Neural progenitor cell (in vitro differentiated cells): ENCODE measurements around the gene ACTA1. TPM values are rescaled to one million over a fixed set of nuclear protein-coding genes. Genes with fewer than 3 reads are reported as not detected.

Experiments
- DNase-seq: peaks from one replicate; pipeline ENCODE4 v3.0.0-alpha.2; 2016; ENCODE audit warnings: low spot score
- H2AFZ ChIP-seq: fragments of 200-600 bp; sonication (generic); replicated peaks from 2 replicates; pipeline ENCODE4 v1.6.1; 2016; ENCODE audit warnings: antibody characterized with exemption
- H3F3A ChIP-seq: fragments of 200-600 bp; sonication (generic); 2 replicates; pipeline ENCODE4 v1.6.1; 2016; ENCODE audit warnings: antibody characterized with exemption, low read depth
- H3K27ac ChIP-seq: fragments of 200-600 bp; sonication (generic); 2 replicates; pipeline ENCODE4 v1.5.1; 2016; ENCODE audit warnings: mild to moderate bottlenecking
- H3K27me3 ChIP-seq: fragments of 200-600 bp; sonication (generic); 2 replicates; pipeline ENCODE4 v1.6.1; 2016; ENCODE audit warnings: mild to moderate bottlenecking, moderate library complexity
- H3K36me3 ChIP-seq: fragments of 200-600 bp; sonication (generic); 2 replicates; pipeline ENCODE4 v1.5.1; 2016
- H3K4me1 ChIP-seq: fragments of 200-600 bp; sonication (generic); 2 replicates; pipeline ENCODE4 v1.6.1; 2016; ENCODE audit warnings: mixed run types
- H3K4me2 ChIP-seq: fragments of 200-600 bp; sonication (generic); 2 replicates; pipeline ENCODE4 v1.6.1; 2016
- H3K4me3 ChIP-seq: fragments of 200-600 bp; sonication (generic); 2 replicates; pipeline ENCODE4 v1.5.1; 2016
- H3K79me2 ChIP-seq: fragments of 200-600 bp; sonication (generic); 2 replicates; pipeline ENCODE4 v1.6.1; 2016; ENCODE audit warnings: low read depth
- H3K9ac ChIP-seq: fragments of 200-600 bp; sonication (generic); 2 replicates; pipeline ENCODE4 v1.6.1; 2016
- H3K9me3 ChIP-seq: fragments of 200-600 bp; sonication (generic); 2 replicates; pipeline ENCODE4 v1.5.1; 2016; ENCODE audit warnings: low read depth
- H4K20me1 ChIP-seq: fragments of 200-600 bp; sonication (generic); 2 replicates; pipeline ENCODE4 v1.6.1; 2016; ENCODE audit warnings: low read depth
- H3K27ac Mint-ChIP-seq: 3 replicates; pipeline ENCODE4 v1.8.0; 2021; ENCODE audit warnings: mixed read lengths
- H3K27me3 Mint-ChIP-seq: 2 replicates; pipeline ENCODE4 v1.8.0; 2022; ENCODE audit warnings: low read depth, mild to moderate bottlenecking, inconsistent platforms, moderate library complexity, mixed read lengths; ENCODE audit not compliant: insufficient read depth
- H3K36me3 Mint-ChIP-seq: 3 replicates; pipeline ENCODE4 v1.8.0; 2021; ENCODE audit warnings: mixed read lengths
- H3K4me1 Mint-ChIP-seq: 3 replicates; pipeline ENCODE4 v1.8.0; 2021; ENCODE audit warnings: mixed read lengths
- H3K4me3 Mint-ChIP-seq: 3 replicates; pipeline ENCODE4 v1.8.0; 2021; ENCODE audit warnings: mild to moderate bottlenecking, moderate library complexity, mixed read lengths
- H3K9me3 Mint-ChIP-seq: 3 replicates; pipeline ENCODE4 v1.8.0; 2020; ENCODE audit warnings: mixed read lengths
- CTCF ChIP-seq: fragments of 200-600 bp; sonication (generic); IDR thresholded peaks from 2 replicates; pipeline ENCODE4 v1.5.1; 2017; ENCODE audit warnings: antibody characterized with exemption, mild to moderate bottlenecking
- EZH2 ChIP-seq: fragments of 200-600 bp; sonication (generic); IDR thresholded peaks from 2 replicates; pipeline ENCODE4 v1.6.1; 2017; ENCODE audit warnings: antibody characterized with exemption, mild to moderate bottlenecking, moderate library complexity
- EZH2phosphoT487 ChIP-seq: fragments of 200-600 bp; sonication (generic); IDR thresholded peaks from 2 replicates; pipeline ENCODE4 v1.6.1; 2017; ENCODE audit warnings: antibody characterized with exemption
- total RNA-seq: library from RNA; depleted of rRNA; stranded (reverse); fragments of >200 nt; gene quantifications from 2 replicates; pipeline ENCODE4 v1.2.3, GENCODE V29; 2015; ENCODE audit warnings: low replicate concordance

Gene ACTA1
- total RNA-seq, 1 donor from 2014 or later: 1.2 TPM

GRCh38 chr1:229390130-229390529 lies 43.8 kb downstream of the ACTA1 start:
- H3K4me1 ChIP-seq: no peaks in the 10 kb centered on the region
- H3K9ac ChIP-seq: no peak overlapping the region
- no peaks in the 10 kb centered on the region for H3K9me3 ChIP-seq
- H3K79me2 ChIP-seq: no peaks in the 10 kb centered on the region
- H2AFZ ChIP-seq: no peak overlapping the region
- no peaks in the 10 kb centered on the region for H3K4me1 Mint-ChIP-seq
- no peak for DNase-seq
- peaks cover 8% of the 10 kb centered on the region for H3K27me3 Mint-ChIP-seq
- H3K9me3 Mint-ChIP-seq: peaks cover 2% of the 10 kb centered on the region
- no peak overlapping the region for H3K4me3 Mint-ChIP-seq
- no peak overlapping the region for H3K4me2 ChIP-seq
- TF ChIP-seq EZH2phosphoT487 (no peak), EZH2 (no peak), CTCF (no peak)
- H4K20me1 ChIP-seq: no peaks in the 10 kb centered on the region
- H3K36me3 ChIP-seq: no peaks in the 10 kb centered on the region
- no peaks in the 10 kb centered on the region for H3K36me3 Mint-ChIP-seq
- no peak overlapping the region for H3K27ac Mint-ChIP-seq
- H3K27me3 ChIP-seq: no peaks in the 10 kb centered on the region
- no peaks in the 10 kb centered on the region for H3F3A ChIP-seq
- no peak overlapping the region for H3K27ac ChIP-seq
- H3K4me3 ChIP-seq: no peak overlapping the region

- Mint-ChIP-seq H3K4me1 (no peaks in the 10 kb centered on the region), H3K27me3 (peaks cover 5% of the 10 kb centered on the region), H3K9me3 (peaks cover 2% of the 10 kb centered on the region), H3K4me3 (no peak overlapping the region), H3K36me3 (no peaks in the 10 kb centered on the region), H3K27ac (no peak overlapping the region)
- Histone ChIP-seq H3K36me3 (no peaks in the 10 kb centered on the region), H3K4me1 (no peaks in the 10 kb centered on the region), H3F3A (no peaks in the 10 kb centered on the region), H3K4me2 (no peak overlapping the region), H3K27ac (no peak overlapping the region), H3K9ac (no peak overlapping the region), H3K79me2 (no peaks in the 10 kb centered on the region), H3K27me3 (no peaks in the 10 kb centered on the region), H4K20me1 (no peaks in the 10 kb centered on the region), H3K4me3 (no peak overlapping the region), H3K9me3 (no peaks in the 10 kb centered on the region), H2AFZ (no peak overlapping the region)
- no peak for DNase-seq
- TF ChIP-seq CTCF (no peak), EZH2 (no peak), EZH2phosphoT487 (no peak)
These were observed 44.9 kb downstream of the ACTA1 start for GRCh38 chr1:229388897-229389580.

- H3K4me2 ChIP-seq: no peak overlapping the region
- no peaks in the 10 kb centered on the region for H3K79me2 ChIP-seq
- no peaks in the 10 kb centered on the region for H3F3A ChIP-seq
- H3K9ac ChIP-seq: no peak overlapping the region
- Mint-ChIP-seq H3K4me3 (no peak overlapping the region), H3K4me1 (no peaks in the 10 kb centered on the region), H3K27ac (no peak overlapping the region), H3K36me3 (no peaks in the 10 kb centered on the region), H3K27me3 (peaks cover 5% of the 10 kb centered on the region), H3K9me3 (peaks cover 2% of the 10 kb centered on the region)
- peaks cover 8% of the 10 kb centered on the region for H3K4me1 ChIP-seq
- no peak for TF ChIP-seq EZH2
- no peak for TF ChIP-seq CTCF
- TF ChIP-seq EZH2phosphoT487: no peak
- H3K27ac ChIP-seq: no peak overlapping the region
- no peaks in the 10 kb centered on the region for H3K9me3 ChIP-seq
- no peak overlapping the region for H2AFZ ChIP-seq
- no peaks in the 10 kb centered on the region for H3K27me3 ChIP-seq
- DNase-seq: no peak
- H3K36me3 ChIP-seq: no peaks in the 10 kb centered on the region
- no peak overlapping the region for H3K4me3 ChIP-seq
- no peaks in the 10 kb centered on the region for H4K20me1 ChIP-seq
These were observed 47.9 kb downstream of the ACTA1 start for GRCh38 chr1:229385853-229386456.
